B cell (primary cell): Measurements from ENCODE around the gene LRRC45. TPM values are rescaled to one million over a fixed set of nuclear protein-coding genes. Genes with fewer than 3 reads are reported as not detected.

Experiments used
- ATAC-seq: fragments of 200-7000 bp; cut with Tn5 transposase; one replicate; pipeline ENCODE4 v1.10.0; 2021; ENCODE audit warnings: low read depth, mild to moderate bottlenecking, moderate number of reproducible peaks, moderate library complexity
- CTCF ChIA-PET: fragments of 350-600 bp; sonication (Branson Sonifier 250); formaldehyde crosslinking; loops from one replicate; lab custom pipeline; 2021; ENCODE audit warnings: antibody characterized with exemption, inconsistent platforms; lab: Charles Lee
- POLR2A ChIA-PET: fragments of 350-600 bp; sonication (Branson Sonifier 250); formaldehyde crosslinking; loops from one replicate; lab custom pipeline; 2021; ENCODE audit warnings: antibody characterized with exemption; lab: Charles Lee
- DNase-seq: peaks from one replicate; pipeline ENCODE4 v3.0.0; 2013
- H2AFZ ChIP-seq: 2 replicates; pipeline ENCODE4 v1.6.1; 2012; ENCODE audit warnings: mild to moderate bottlenecking, low read depth, low read length; ENCODE audit not compliant: insufficient read depth, poor library complexity, severe bottlenecking
- H3K27ac ChIP-seq, 2 donors: 1 replicate in 1 of 2; 2 replicates in 1 of 2; pipeline ENCODE4 v1.5.1; 2012 to 2013; ENCODE audit warnings: low read length in 2 of 2, mild to moderate bottlenecking in 2 of 2, moderate library complexity in 1 of 2
- H3K27me3 ChIP-seq, 4 experiments: fragments of 200-600 bp in 1 of 4; sonication (generic) in 1 of 4; replicated peaks in 1 of 4; 1 replicate in 2 of 4; 2 replicates in 2 of 4; pipeline versions ENCODE4 v1.6.1 to v1.7.0; 2013 to 2016; ENCODE audit warnings: low read length in 3 of 4, mild to moderate bottlenecking in 2 of 4, mixed read lengths in 1 of 4, moderate library complexity in 1 of 4; ENCODE audit not compliant: insufficient read depth in 4 of 4, control insufficient read depth in 3 of 4; ENCODE audit errors: control extremely low read depth in 1 of 4
- H3K36me3 ChIP-seq, 2 experiments: replicated peaks in 1 of 2; 1 replicate in 1 of 2; 2 replicates in 1 of 2; pipeline versions ENCODE4 v1.6.1 to v1.7.1; 2013; ENCODE audit warnings: low read length in 1 of 2; ENCODE audit not compliant: insufficient read depth in 2 of 2, control insufficient read depth in 1 of 2; ENCODE audit errors: control extremely low read depth in 1 of 2, extremely low read depth in 1 of 2
- H3K4me1 ChIP-seq, 2 donors: fragments of 200-600 bp in 1 of 2; sonication (generic) in 1 of 2; 1 replicate in 1 of 2; 2 replicates in 1 of 2; pipeline versions ENCODE4 v1.5.1 to v1.6.1; 2013 to 2017; ENCODE audit warnings: low read length in 2 of 2; ENCODE audit not compliant: control insufficient read depth in 2 of 2, insufficient read depth in 2 of 2
- H3K4me2 ChIP-seq: replicated peaks from 2 replicates; pipeline ENCODE3; 2012; ENCODE audit warnings: mild to moderate bottlenecking, low read depth, low read length; ENCODE audit not compliant: poor library complexity, severe bottlenecking
- H3K4me3 ChIP-seq, 5 experiments: fragments of 200-600 bp in 1 of 5; sonication (generic) in 1 of 5; 1 replicate in 3 of 5; 2 replicates in 2 of 5; pipeline versions ENCODE4 v1.5.1 to v1.7.0; 2011 to 2016; ENCODE audit warnings: low read length in 4 of 5, mild to moderate bottlenecking in 4 of 5, low read depth in 2 of 5, control low read depth in 1 of 5, moderate library complexity in 1 of 5; ENCODE audit not compliant: insufficient read depth in 1 of 5; ENCODE audit errors: control extremely low read depth in 1 of 5, extremely low read depth in 1 of 5
- H3K79me2 ChIP-seq: fragments of 200-600 bp; sonication (generic); one replicate; pipeline ENCODE4 v1.6.0; 2016; ENCODE audit warnings: low read length; ENCODE audit not compliant: control insufficient read depth, insufficient read depth
- H3K9ac ChIP-seq: fragments of 200-600 bp; sonication (generic); 2 replicates; pipeline ENCODE4 v1.6.1; 2017; ENCODE audit warnings: mild to moderate bottlenecking, low read length, moderate library complexity
- H3K9me3 ChIP-seq, 3 donors: one replicate each; pipeline versions ENCODE4 v1.6.1 to v1.7.1; 2013; ENCODE audit warnings: low read length in 2 of 3; ENCODE audit not compliant: control insufficient read depth in 2 of 3, insufficient read depth in 1 of 3; ENCODE audit errors: control extremely low read depth in 1 of 3
- H4K20me1 ChIP-seq: 2 replicates; pipeline ENCODE4 v1.6.0; 2012; ENCODE audit warnings: mild to moderate bottlenecking, low read length; ENCODE audit not compliant: insufficient read depth, control insufficient read depth, poor library complexity, severe bottlenecking
- H3K27ac Mint-ChIP-seq: one replicate; pipeline ENCODE4 v1.8.0; 2021; ENCODE audit warnings: mixed read lengths
- H3K27me3 Mint-ChIP-seq: one replicate; pipeline ENCODE4 v1.8.0; 2021; ENCODE audit warnings: mixed read lengths
- H3K4me1 Mint-ChIP-seq: one replicate; pipeline ENCODE4 v1.8.0; 2021; ENCODE audit warnings: mixed read lengths
- H3K4me3 Mint-ChIP-seq: one replicate; pipeline ENCODE4 v1.8.0; 2021; ENCODE audit warnings: mixed read lengths
- H3K9me3 Mint-ChIP-seq: one replicate; pipeline ENCODE4 v1.8.0; 2022; ENCODE audit warnings: mixed read lengths; ENCODE audit not compliant: insufficient read depth
- CTCF ChIP-seq: fragments of 200-600 bp; IDR thresholded peaks from one replicate; pipeline ENCODE4 v1.8.0; 2022; ENCODE audit warnings: antibody characterized with exemption, mild to moderate bottlenecking
- EZH2 ChIP-seq: IDR thresholded peaks from 2 replicates; pipeline ENCODE4 v1.6.1; 2012; ENCODE audit warnings: borderline replicate concordance, low read depth, mild to moderate bottlenecking, moderate library complexity, low read length; ENCODE audit not compliant: insufficient read depth, poor library complexity, severe bottlenecking
- WGBS: methylation state at CpG from one replicate; pipeline ENCODE4 v1.1.5; 2013; ENCODE audit warnings: missing lambda C conversion rate; ENCODE audit not compliant: insufficient coverage; 5-methylcytosine and 5-hydroxymethylcytosine counted together
- intact Hi-C: fragments of 100-400 bp; cut with micrococcal nuclease; formaldehyde crosslinking; loops from one replicate; pipeline ENCODE4 v1.10.0; 2022
- polyA plus RNA-seq: library from polyadenylated mRNA; depleted of rRNA; stranded (reverse); fragments of >200 nt; gene quantifications from 2 replicates; pipeline ENCODE4 v1.2.3, GENCODE V29; 2012
- total RNA-seq, 2 donors: library from RNA; stranded (reverse); fragments of 120-200 nt in 1 of 2; gene quantifications; 1 replicate in 1 of 2; 2 replicates in 1 of 2; pipeline versions ENCODE4 v1.2.3 to v1.2.4, GENCODE V29; 2013 to 2022

LRRC45 gene
- total and polyA plus RNA-seq, 2 donors (not counting 1 experiment from before 2014, with no cell fraction given), result 19.4 to 19.6 TPM

GRCh38 chr17:82017612-82018151, 5.4 kb upstream of the LRRC45 start:
- Histone ChIP-seq H3K27ac (no peak overlapping the region), H3K4me1 (peaks cover 8 to 23% of the 10 kb centered on the region in 2 donors), H3K9me3 (no peaks in the 10 kb centered on the region), H3K27me3 (no peaks in the 10 kb centered on the region), H4K20me1 (peaks cover 25% of the 10 kb centered on the region), H3K9ac (no peak overlapping the region), H3K4me3 (no peak overlapping the region), H3K4me2 (no peak overlapping the region), H3K79me2 (peaks cover 10% of the 10 kb centered on the region), H2AFZ (no peak overlapping the region), H3K36me3 (peaks cover 0 to 3% of the 10 kb centered on the region in 2 experiments)
- no peaks in the 10 kb centered on the region for H3K9me3 Mint-ChIP-seq
- H3K4me3 Mint-ChIP-seq, result no peak overlapping the region
- TF ChIP-seq CTCF (no peak), EZH2 (no peak)
- no peaks in the 10 kb centered on the region for H3K27me3 Mint-ChIP-seq
- whole genome bisulfite sequencing, result 97% methylated on average over 6 of the region's 13 CpGs
- intact Hi-C loops, result no loop called here
- DNase-seq, result no peak
- POLR2A ChIA-PET, result no interaction called here
- no peak overlapping the region for H3K27ac Mint-ChIP-seq
- ATAC-seq, result no peak
- H3K4me1 Mint-ChIP-seq, result peaks cover 10% of the 10 kb centered on the region
- CTCF ChIA-PET, result interaction anchor here (7.2 kb wide), 1 partner anchor 58 kb away, joined by 91 read pairs; no protein-coding TSS in a partner anchor

GRCh38 chr17:82018152-82018988, 4.7 kb upstream of the LRRC45 start:
- H3K27ac Mint-ChIP-seq, result no peak overlapping the region
- Histone ChIP-seq H2AFZ (no peak overlapping the region), H3K79me2 (peaks cover 10% of the 10 kb centered on the region), H4K20me1 (peaks cover 25% of the 10 kb centered on the region), H3K4me3 (no peak overlapping the region), H3K9ac (no peak overlapping the region), H3K36me3 (peaks cover 0 to 3% of the 10 kb centered on the region in 2 experiments), H3K9me3 (no peaks in the 10 kb centered on the region), H3K27ac (no peak overlapping the region), H3K27me3 (no peaks in the 10 kb centered on the region), H3K4me2 (no peak overlapping the region), H3K4me1 (peaks cover 8 to 23% of the 10 kb centered on the region in 2 donors)
- H3K4me3 Mint-ChIP-seq, result no peak overlapping the region
- TF ChIP-seq EZH2, result no peak
- TF ChIP-seq CTCF, result no peak
- ChIA-PET CTCF (interaction anchor here (1.0 to 7.2 kb wide), 3 partner anchors 51 to 88 kb away, joined by 4 to 91 read pairs (median 4); no protein-coding TSS in a partner anchor), POLR2A (no interaction called here)
- H3K4me1 Mint-ChIP-seq, result peaks cover 10% of the 10 kb centered on the region
- no peaks in the 10 kb centered on the region for H3K27me3 Mint-ChIP-seq
- WGBS, result 91% methylated on average over 19 of the region's 19 CpGs
- DNase-seq (no peak), ATAC-seq (no peak)
- intact Hi-C loops, result no loop called here
- no peaks in the 10 kb centered on the region for H3K9me3 Mint-ChIP-seq
